ENCODE data around the gene ONECUT2.

DNA sequence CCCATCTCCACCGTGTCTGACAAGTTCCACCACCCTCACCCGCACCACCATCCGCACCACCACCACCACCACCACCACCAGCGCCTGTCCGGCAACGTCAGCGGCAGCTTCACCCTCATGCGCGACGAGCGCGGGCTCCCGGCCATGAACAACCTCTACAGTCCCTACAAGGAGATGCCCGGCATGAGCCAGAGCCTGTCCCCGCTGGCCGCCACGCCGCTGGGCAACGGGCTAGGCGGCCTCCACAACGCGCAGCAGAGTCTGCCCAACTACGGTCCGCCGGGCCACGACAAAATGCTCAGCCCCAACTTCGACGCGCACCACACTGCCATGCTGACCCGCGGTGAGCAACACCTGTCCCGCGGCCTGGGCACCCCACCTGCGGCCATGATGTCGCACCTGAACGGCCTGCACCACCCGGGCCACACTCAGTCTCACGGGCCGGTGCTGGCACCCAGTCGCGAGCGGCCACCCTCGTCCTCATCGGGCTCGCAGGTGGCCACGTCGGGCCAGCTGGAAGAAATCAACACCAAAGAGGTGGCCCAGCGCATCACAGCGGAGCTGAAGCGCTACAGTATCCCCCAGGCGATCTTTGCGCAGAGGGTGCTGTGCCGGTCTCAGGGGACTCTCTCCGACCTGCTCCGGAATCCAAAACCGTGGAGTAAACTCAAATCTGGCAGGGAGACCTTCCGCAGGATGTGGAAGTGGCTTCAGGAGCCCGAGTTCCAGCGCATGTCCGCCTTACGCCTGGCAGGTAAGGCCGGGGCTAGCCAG lies 1.2 kb downstream of the ONECUT2 start:
- TF ChIP-seq CTCF (IDR thresholded peaks at IDR 0.05) (no peak), POLR2A (IDR thresholded peaks at IDR 0.05) (no peak)

Measured in testis (tissue), 2 donors.